ENCODE measurements around the gene GLTP. TPM values are rescaled to one million over a fixed set of nuclear protein-coding genes. Genes with fewer than 3 reads are reported as not detected.

The GLTP gene
- total RNA-seq, 1 experiment from 2014 or later = 25.8 TPM

DNA sequence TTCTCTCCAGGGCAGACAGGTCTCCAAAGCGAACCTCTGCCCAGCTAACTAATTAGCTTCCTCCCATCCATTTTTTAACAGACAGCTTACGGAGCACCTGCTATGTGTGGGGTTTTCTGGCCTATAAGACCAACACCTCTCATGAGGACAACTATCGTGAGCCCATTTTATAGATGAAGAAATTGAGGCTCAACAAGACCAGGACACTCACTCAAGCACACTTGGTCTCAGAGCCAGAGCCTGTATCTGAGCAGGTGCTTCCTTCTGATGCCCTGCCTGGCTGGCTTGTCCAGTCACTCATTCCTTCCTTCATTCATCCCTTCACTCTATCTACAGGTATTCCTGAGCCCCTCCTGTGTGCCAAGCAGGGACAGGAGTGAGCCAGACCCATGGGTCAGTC is 53.3 kb downstream of the GLTP start (continued):
- TF ChIP-seq ARID4B (CRISPR knock-in tag; IDR thresholded peaks at IDR 0.05; ENCODE audit: borderline replicate concordance) = no peak
- TF ChIP-seq TEAD1 (CRISPR knock-in tag; IDR thresholded peaks at IDR 0.05) = no peak
- no peak for TF ChIP-seq ETV6 (CRISPR knock-in tag; IDR thresholded peaks at IDR 0.05)
- TF ChIP-seq ZNF317 (CRISPR knock-in tag; IDR thresholded peaks at IDR 0.05; ENCODE audit: borderline replicate concordance, low read depth) = no peak
- TF ChIP-seq, protein P1, sequence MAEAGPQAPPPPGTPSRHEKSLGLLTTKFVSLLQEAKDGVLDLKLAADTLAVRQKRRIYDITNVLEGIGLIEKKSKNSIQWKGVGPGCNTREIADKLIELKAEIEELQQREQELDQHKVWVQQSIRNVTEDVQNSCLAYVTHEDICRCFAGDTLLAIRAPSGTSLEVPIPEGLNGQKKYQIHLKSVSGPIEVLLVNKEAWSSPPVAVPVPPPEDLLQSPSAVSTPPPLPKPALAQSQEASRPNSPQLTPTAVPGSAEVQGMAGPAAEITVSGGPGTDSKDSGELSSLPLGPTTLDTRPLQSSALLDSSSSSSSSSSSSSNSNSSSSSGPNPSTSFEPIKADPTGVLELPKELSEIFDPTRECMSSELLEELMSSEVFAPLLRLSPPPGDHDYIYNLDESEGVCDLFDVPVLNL (CRISPR knock-in tag; IDR thresholded peaks at IDR 0.05; ENCODE audit: borderline replicate concordance, low read depth) = no peak

- POLR2A ChIA-PET = no interaction called here
- Mint-ChIP-seq H3K27ac (no peak overlapping the region), H3K4me3 (no peak overlapping the region), H3K9me3 (no peaks in the 10 kb centered on the region), H3K4me1 (peaks cover 11% of the 10 kb centered on the region), H3K27me3 (ENCODE audit: low read depth) (no peaks in the 10 kb centered on the region; the same call in 1 of the 2 replicates), H3K36me3 (no peaks in the 10 kb centered on the region)
- CTCF ChIA-PET = interaction anchor here (1.0 to 1.1 kb wide), 3 partner anchors 19 to 396 kb away, joined by 3 to 6 read pairs (median 3); no protein-coding TSS in a partner anchor
- ATAC-seq (no peak), DNase-seq (ENCODE audit: low spot score) (no peak)
- TF ChIP-seq ETV6 (CRISPR knock-in tag; IDR thresholded peaks at IDR 0.05) = no peak
- no peak for TF ChIP-seq GABPB1 (CRISPR knock-in tag; IDR thresholded peaks at IDR 0.05)
- TF ChIP-seq, protein P2, sequence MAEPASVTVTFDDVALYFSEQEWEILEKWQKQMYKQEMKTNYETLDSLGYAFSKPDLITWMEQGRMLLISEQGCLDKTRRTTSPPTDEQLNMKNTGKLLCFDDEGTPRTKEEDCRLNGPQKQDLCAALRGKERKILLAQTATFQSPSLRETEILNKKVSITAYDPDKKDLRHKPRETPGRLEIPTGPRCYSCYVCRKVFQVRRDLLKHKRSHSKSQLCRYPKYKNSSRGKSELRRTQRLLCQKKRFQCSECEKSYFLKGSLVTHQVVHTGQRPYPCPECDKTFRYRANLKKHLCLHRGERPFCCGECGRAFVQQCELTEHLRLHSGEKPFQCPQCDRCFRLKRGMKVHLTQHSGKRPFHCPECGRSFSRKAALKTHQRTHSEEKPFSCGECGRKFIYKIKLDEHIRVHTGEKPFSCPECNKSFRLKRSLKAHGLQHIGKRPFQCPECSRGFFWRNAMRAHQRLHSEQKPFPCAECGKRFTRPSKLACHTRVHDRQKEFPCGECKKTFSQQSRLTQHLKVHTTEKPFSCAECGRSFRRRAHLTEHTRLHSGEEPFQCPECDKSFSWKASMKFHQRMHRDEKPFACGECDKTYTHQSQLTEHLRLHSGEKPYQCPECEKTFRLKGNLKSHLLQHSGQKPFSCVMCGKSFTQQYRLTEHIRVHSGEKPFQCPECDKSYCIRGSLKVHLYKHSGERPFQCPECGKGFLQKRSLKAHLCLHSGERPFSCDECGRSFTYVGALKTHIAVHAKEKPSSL (CRISPR knock-in tag; conservative IDR thresholded peaks at IDR 0.05) = no peak
- TF ChIP-seq, protein P3, sequence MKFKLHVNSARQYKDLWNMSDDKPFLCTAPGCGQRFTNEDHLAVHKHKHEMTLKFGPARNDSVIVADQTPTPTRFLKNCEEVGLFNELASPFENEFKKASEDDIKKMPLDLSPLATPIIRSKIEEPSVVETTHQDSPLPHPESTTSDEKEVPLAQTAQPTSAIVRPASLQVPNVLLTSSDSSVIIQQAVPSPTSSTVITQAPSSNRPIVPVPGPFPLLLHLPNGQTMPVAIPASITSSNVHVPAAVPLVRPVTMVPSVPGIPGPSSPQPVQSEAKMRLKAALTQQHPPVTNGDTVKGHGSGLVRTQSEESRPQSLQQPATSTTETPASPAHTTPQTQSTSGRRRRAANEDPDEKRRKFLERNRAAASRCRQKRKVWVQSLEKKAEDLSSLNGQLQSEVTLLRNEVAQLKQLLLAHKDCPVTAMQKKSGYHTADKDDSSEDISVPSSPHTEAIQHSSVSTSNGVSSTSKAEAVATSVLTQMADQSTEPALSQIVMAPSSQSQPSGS (CRISPR knock-in tag; IDR thresholded peaks at IDR 0.05; ENCODE audit: borderline replicate concordance, low read depth) = no peak
- TF ChIP-seq, protein P4, sequence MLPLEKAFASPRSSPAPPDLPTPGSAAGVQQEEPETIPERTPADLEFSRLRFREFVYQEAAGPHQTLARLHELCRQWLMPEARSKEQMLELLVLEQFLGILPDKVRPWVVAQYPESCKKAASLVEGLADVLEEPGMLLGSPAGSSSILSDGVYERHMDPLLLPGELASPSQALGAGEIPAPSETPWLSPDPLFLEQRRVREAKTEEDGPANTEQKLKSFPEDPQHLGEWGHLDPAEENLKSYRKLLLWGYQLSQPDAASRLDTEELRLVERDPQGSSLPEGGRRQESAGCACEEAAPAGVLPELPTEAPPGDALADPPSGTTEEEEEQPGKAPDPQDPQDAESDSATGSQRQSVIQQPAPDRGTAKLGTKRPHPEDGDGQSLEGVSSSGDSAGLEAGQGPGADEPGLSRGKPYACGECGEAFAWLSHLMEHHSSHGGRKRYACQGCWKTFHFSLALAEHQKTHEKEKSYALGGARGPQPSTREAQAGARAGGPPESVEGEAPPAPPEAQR (CRISPR knock-in tag; IDR thresholded peaks at IDR 0.05) = no peak
- no peak for TF ChIP-seq TP53 (CRISPR knock-in tag; IDR thresholded peaks at IDR 0.05)
- no peak for TF ChIP-seq CREB1 (CRISPR knock-in tag; IDR thresholded peaks at IDR 0.05)
These were observed 55.6 kb downstream of the GLTP start for GRCh38 chr12:109824731-109825130.

DNA sequence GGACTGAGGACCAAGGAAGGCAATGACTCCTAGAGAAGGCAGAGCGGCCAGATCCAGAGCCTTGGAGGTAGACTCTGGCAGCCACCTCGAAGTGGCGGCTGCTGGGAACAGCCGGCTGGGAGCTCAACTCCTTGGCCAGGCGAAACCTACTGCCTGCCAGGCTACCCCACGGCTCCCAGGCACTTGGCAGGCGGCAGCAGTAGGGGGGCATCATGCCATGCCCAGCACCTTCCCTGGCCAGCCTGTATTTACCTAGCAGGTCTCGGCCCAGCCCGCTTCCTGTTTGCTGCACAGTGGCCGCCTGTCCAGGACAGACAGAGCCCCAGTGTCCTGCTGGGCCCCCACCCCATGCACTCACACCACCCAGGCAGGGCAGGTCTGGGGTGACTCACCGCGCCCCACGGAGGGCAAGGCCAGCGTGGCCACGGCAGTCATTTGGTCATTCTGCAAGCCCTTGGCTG is 57.4 kb downstream of the GLTP start:
- TF ChIP-seq, protein P5, sequence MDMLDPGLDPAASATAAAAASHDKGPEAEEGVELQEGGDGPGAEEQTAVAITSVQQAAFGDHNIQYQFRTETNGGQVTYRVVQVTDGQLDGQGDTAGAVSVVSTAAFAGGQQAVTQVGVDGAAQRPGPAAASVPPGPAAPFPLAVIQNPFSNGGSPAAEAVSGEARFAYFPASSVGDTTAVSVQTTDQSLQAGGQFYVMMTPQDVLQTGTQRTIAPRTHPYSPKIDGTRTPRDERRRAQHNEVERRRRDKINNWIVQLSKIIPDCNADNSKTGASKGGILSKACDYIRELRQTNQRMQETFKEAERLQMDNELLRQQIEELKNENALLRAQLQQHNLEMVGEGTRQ (CRISPR knock-in tag; IDR thresholded peaks at IDR 0.05) = no peak
- TF ChIP-seq JAZF1 (CRISPR knock-in tag; IDR thresholded peaks at IDR 0.05) = no peak
- 0 out of 2 replicates have a peak, but pooled peaks have one; percentile 13 for TF ChIP-seq GABPB1 (CRISPR knock-in tag; IDR thresholded peaks at IDR 0.05)
- TF ChIP-seq, protein P6, sequence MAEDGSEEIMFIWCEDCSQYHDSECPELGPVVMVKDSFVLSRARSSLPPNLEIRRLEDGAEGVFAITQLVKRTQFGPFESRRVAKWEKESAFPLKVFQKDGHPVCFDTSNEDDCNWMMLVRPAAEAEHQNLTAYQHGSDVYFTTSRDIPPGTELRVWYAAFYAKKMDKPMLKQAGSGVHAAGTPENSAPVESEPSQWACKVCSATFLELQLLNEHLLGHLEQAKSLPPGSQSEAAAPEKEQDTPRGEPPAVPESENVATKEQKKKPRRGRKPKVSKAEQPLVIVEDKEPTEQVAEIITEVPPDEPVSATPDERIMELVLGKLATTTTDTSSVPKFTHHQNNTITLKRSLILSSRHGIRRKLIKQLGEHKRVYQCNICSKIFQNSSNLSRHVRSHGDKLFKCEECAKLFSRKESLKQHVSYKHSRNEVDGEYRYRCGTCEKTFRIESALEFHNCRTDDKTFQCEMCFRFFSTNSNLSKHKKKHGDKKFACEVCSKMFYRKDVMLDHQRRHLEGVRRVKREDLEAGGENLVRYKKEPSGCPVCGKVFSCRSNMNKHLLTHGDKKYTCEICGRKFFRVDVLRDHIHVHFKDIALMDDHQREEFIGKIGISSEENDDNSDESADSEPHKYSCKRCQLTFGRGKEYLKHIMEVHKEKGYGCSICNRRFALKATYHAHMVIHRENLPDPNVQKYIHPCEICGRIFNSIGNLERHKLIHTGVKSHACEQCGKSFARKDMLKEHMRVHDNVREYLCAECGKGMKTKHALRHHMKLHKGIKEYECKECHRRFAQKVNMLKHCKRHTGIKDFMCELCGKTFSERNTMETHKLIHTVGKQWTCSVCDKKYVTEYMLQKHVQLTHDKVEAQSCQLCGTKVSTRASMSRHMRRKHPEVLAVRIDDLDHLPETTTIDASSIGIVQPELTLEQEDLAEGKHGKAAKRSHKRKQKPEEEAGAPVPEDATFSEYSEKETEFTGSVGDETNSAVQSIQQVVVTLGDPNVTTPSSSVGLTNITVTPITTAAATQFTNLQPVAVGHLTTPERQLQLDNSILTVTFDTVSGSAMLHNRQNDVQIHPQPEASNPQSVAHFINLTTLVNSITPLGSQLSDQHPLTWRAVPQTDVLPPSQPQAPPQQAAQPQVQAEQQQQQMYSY (CRISPR knock-in tag; IDR thresholded peaks at IDR 0.05) = 0 out of 2 replicates have a peak, but pooled peaks have one; percentile 9
- Mint-ChIP-seq H3K27me3 (ENCODE audit: low read depth) (no peaks in the 10 kb centered on the region; the same call in 1 of the 2 replicates), H3K9me3 (no peaks in the 10 kb centered on the region), H3K27ac (0 out of 2 replicates have a peak overlapping the region, but pooled peaks have one; percentile 53), H3K4me1 (peaks cover 11% of the 10 kb centered on the region), H3K36me3 (no peaks in the 10 kb centered on the region), H3K4me3 (no peak overlapping the region)
- ChIA-PET CTCF (interaction anchor here (0.7 to 2.1 kb wide), 2 partner anchors 22 to 25 kb away, joined by 3 to 5 read pairs; no protein-coding TSS in a partner anchor), POLR2A (no interaction called here)
- ATAC-seq = no peak
- DNase-seq (ENCODE audit: low spot score) = no peak

Measured in WTC11 (cell line).